HG03571 (cell line): ENCODE results near the gene VOPP1.
A peak's percentile ranks its signal among the peaks of the same experiment; 100 is the strongest.

Experiments used
- ATAC-seq: cut with Tn5 transposase; IDR thresholded peaks from one replicate; pipeline ENCODE4 v1.9.1; 2021; ENCODE audit not compliant: unreplicated experiment

Gene VOPP1

GRCh38 chr7:55556031-55556430 is 16.3 kb downstream of the VOPP1 start:
- peak; percentile 33 for ATAC-seq

GRCh38 chr7:55555160-55555559 is 17.1 kb downstream of the VOPP1 start:
- no peak for ATAC-seq

GRCh38 chr7:55554038-55554437 is 18.3 kb downstream of the VOPP1 start:
- ATAC-seq, result no peak

- ATAC-seq, result no peak
Observed at GRCh38 chr7:55553024-55553345, 19.3 kb downstream of the VOPP1 start.

- no peak for ATAC-seq
Observed at GRCh38 chr7:55552320-55553023, 19.8 kb downstream of the VOPP1 start.

- no peak for ATAC-seq
Observed at GRCh38 chr7:55550841-55551537, 21.3 kb downstream of the VOPP1 start.

- ATAC-seq, result no peak
Observed at GRCh38 chr7:55550010-55550663, 22.2 kb downstream of the VOPP1 start.

- peak; percentile 51 for ATAC-seq
Observed at GRCh38 chr7:55549457-55549856, 22.8 kb downstream of the VOPP1 start.

- peak; percentile 44 for ATAC-seq
Observed at GRCh38 chr7:55548295-55548731, 24.0 kb downstream of the VOPP1 start.

GRCh38 chr7:55546814-55547213 is 25.5 kb downstream of the VOPP1 start:
- ATAC-seq, result no peak

GRCh38 chr7:55545496-55545895 is 26.8 kb downstream of the VOPP1 start:
- ATAC-seq, result no peak

- no peak for ATAC-seq
Observed at GRCh38 chr7:55540226-55540858, 32.0 kb downstream of the VOPP1 start.

- no peak for ATAC-seq
Observed at GRCh38 chr7:55539380-55539779, 32.9 kb downstream of the VOPP1 start.

GRCh38 chr7:55538538-55538937 is 33.8 kb downstream of the VOPP1 start:
- ATAC-seq, result no peak

- ATAC-seq, result no peak
Observed at GRCh38 chr7:55537458-55537990, 34.8 kb downstream of the VOPP1 start.

GRCh38 chr7:55536619-55537457 is 35.5 kb downstream of the VOPP1 start:
- ATAC-seq, result no peak

GRCh38 chr7:55535617-55536016 is 36.7 kb downstream of the VOPP1 start:
- ATAC-seq, result no peak

- no peak for ATAC-seq
Observed at GRCh38 chr7:55534916-55535590, 37.2 kb downstream of the VOPP1 start.

GRCh38 chr7:55534262-55534915 is 37.9 kb downstream of the VOPP1 start:
- ATAC-seq, result peak; percentile 70

GRCh38 chr7:55533729-55534080 is 38.6 kb downstream of the VOPP1 start:
- no peak for ATAC-seq
